Effector CD4-positive, alpha-beta T cell (primary cell): ENCODE data around the gene ANKMY2.
A peak's percentile ranks its signal among the peaks of the same experiment; 100 is the strongest.
"Not testable (repeated sequence)": the region's sequence is repeated elsewhere in the genome, so short reads cannot be mapped to it uniquely, and the experiment has no call there.

Experiments used
- DNase-seq: peaks from one replicate; pipeline ENCODE4 v3.0.0-alpha.2; 2020
- total RNA-seq: gene quantifications from one replicate; lab custom pipeline; 2026; lab: John Stamatoyannopoulos, UW

ANKMY2 gene
- total RNA-seq = 9.6 reads per million, percentile 31 among the genes with 10 or more reads in this experiment

DNA sequence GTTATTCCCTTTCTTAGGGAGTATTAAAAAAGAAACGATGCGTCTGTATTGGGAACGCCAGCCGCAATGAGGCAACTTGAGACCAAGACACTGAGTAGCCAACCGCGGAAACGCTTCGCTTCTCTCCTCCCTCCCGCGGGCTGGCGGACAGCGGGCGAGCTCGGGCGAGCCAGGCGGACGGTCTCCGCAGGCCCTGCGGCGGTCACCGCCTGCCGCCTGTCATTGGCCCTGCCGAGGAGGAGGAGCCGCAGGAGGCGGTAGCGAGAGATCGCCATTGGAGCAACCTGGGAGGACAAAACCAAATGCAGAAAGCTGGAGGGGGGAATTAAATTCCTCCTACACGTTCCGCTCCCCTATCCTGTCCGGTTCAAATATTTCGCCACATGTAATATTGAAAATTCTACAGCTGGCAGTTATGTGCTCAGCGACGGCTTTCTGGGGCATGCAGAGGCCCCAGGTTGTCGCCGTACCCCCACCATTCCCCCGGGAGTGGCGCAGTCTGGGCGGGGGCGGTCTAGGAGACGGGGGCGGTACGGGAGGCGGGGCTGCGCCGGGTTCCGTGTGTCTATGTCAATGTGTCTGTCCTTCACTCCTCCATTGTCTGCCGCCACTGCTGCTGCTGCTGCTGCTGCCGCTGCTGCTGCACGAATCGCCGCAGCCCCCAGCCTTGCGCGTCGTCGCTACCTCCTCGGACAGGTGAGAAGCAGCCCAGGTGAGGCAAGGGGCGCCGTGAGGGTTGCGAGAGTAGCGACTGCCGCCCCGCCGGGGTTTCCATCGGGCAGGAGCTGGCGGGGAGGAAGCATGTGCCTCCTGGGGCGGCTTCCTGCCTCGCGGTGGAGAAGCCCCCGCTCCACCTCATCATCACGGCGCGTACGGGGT is at the start of gene ANKMY2, which contains the start of gene BZW2:
TSS of gene ANKMY2 (minus strand) at position 162 of the 879 bp plus-strand sequence. CDS start 181 bp downstream, outside the sequence.
TSS of gene BZW2 (plus strand) at position 589 of the 879 bp plus-strand sequence. CDS start 19,263 bp downstream, outside the sequence.
- DNase-seq = peak; percentile 90

DNA sequence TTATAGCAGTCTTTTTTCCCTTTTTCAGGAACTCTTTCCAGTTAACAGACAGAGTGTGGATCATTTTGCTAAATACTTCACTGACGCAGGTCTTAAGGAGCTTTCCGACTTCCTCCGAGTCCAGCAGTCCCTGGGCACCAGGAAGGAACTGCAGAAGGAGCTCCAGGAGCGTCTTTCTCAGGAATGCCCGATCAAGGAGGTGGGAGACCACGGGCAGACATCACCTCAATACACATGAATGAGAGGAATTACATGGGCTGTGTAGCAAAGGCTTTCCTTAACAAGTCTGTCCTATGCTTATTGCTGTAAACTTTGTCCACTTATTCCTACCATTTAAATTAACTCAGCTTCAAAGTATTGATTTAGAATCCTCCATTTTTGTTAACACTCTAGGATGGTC is 49.3 kb upstream of the ANKMY2 start:
- no peak for DNase-seq

DNA sequence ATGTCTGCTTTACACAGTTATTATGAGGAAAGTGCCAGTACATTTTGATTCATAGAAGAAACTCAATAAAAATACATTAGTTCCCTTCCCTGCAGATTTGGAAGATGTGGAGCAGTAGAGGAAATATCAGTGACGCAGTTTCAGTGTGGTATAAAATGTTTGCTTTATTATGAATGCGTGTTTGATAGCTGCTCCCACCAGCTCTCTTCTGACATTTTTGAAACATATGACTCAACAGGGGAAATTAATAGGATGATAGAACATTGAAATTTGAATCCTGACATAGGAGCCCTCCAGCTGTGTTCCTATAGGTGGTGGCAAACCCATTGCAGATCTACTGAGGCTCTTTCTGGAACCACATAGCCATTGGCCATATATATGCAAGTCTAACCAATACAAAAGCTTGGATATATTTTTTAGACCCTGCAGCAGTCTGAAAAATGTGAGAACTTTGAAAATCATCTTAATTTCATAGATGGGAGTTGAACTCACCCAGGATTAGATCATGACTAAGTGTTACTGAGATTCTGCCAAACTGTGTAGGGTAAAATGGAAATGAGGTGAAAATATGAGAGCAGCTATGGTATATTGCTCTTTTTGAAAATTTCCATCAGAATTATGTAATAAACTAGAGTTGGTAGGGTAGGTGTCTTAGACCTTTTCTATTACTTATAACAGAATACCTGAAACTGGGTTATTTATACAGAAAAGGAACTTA is 48.2 kb upstream of the ANKMY2 start:
- no peak for DNase-seq

- no peak for DNase-seq
Measured at GRCh38 chr7:16691241-16691640, 45.7 kb upstream of the ANKMY2 start.

DNA sequence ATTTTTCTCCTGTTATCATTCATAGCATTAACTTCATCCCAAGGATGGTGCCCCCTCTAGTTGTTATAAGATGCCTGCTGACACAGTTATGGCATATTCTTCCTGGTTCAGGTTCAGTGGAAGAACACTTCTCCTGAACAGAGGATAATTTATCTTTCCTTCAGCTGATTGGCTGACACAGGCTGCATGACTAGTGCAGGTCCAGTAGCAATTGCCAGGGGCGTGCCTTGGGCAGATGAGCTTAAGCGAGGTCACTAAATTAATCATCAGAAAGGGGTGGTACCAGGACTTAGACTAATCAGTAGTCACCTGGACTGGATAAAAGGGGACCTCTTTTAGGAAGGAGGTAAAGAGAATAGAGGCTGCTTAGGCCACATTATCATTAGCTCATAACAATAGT is 42.7 kb upstream of the ANKMY2 start:
- no peak for DNase-seq

DNA sequence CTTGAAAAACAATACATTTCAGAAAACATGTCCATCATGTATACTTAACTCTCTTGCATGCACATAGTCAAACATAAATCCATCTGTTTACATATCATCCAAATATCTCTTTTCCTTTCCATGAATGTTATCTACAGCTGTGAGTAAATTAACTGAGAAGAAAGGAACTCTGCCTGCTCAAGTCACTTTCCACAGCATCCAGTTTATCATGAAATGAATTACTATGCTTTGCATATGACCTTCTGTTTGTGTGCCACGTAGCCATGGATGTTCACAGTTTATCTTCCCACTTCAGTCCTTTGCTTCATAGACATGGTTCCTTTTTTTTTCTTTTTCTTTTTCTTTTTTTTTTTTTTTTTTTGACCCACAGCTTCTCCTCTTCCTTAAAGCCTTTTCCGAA is 40.0 kb upstream of the ANKMY2 start:
- no peak for DNase-seq

DNA sequence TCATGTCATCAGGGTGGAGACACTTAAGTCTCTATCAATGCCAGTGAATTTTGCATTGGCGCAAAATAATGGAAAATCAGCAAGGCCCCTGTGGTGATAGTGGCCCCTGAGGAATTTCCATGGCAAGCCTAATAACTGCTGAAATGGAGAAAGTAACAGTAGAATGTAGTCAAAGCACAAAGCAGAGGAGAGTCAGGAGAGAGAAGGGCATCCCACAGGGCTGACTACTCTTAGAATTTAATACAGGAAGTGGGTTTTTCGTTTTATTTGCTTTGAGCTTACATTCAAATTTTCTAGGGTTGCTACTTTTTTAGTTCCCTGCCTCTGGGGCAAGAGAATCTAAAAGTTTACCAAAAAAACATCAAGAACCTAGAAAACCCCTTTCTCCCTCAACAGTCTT is 39.4 kb upstream of the ANKMY2 start:
- no peak for DNase-seq

GRCh38 chr7:16678645-16679566 is 33.4 kb upstream of the ANKMY2 start:
- not testable (repeated sequence) for DNase-seq

GRCh38 chr7:16677978-16678494 is 32.5 kb upstream of the ANKMY2 start:
- DNase-seq = no peak

DNA sequence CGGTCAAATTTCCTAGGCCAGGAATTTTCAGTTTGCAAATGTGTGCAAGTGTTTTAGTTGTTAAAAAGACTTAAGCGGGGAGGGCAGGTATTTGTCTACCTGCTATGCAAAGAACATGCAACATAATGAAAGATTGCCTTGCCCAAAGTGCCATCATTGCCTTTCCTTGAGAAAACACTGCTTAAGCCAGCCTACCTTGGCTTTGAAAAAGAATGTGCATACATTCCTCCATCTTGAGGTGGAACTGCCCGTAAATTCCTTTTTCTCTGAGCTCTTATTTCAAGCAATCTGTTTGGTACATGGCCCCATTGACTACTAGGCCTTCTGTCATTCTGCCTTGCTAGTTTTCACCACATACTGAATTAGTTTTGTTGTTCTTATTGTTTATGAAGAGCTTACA is 29.7 kb upstream of the ANKMY2 start:
- DNase-seq = no peak

DNA sequence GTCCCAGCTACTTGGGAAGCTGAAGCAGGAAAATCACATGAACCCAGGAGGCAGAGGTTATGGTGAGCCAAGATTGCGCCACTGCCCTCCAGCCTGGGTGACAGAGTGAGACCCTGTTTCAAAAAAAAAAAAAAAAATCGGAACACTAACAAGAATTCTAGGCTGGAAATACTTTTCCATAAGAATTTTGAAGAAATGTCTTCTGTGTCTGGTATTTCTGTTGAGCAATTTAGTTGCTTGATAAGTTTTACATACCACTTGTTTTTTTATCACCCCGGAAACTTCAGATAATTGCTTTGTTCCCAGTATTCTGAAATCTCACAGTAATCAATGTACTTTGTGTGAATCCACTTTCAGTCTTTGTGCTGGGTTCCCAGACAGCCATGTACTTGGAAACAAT is 26.3 kb upstream of the ANKMY2 start:
- no peak for DNase-seq

GRCh38 chr7:16670731-16671344 is 25.3 kb upstream of the ANKMY2 start:
- no peak for DNase-seq

DNA sequence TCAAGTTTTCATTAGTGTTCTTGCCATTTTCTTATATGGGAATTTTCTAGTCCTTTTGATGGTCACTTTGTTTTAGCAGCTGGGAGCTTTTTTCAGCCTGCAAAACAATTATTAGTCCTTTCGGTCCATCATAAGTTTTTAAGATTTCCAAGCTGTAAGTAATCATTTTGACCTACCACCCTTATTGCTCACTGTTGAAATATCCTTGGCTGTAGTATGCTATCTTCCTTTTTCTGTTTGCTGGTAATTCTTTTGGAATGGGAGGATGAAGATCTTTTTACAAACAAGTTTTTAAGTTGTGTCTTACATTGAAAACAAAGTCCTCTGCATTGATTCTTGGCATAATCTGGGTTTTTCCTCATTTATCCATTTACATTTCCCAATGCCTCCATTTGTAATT is 24.5 kb upstream of the ANKMY2 start:
- DNase-seq = no peak

GRCh38 chr7:16669581-16669980 is 24.0 kb upstream of the ANKMY2 start:
- DNase-seq = no peak

DNA sequence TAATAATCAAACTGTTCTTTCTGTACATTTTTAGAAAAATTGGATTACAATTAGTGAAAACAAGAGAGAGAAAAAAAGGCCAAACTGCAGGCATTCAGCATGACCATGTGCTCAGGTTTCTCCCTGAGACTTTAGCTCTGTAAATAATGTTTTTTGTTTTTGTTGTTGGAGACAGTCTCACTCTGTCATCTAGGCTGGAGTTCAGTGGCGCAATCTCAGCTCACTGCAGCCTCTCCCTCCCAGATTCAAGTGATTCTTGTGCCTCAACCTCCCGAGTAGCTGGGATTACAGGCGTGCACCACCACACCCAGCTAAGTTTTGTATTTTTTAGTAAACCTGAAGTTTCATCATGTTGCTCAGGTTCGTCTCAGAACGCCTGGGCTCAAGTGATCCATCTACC is 23.4 kb upstream of the ANKMY2 start:
- DNase-seq = no peak

GRCh38 chr7:16668049-16668858 is 22.7 kb upstream of the ANKMY2 start:
- no peak for DNase-seq

- no peak for DNase-seq
Measured at GRCh38 chr7:16667355-16667754, 21.8 kb upstream of the ANKMY2 start.

DNA sequence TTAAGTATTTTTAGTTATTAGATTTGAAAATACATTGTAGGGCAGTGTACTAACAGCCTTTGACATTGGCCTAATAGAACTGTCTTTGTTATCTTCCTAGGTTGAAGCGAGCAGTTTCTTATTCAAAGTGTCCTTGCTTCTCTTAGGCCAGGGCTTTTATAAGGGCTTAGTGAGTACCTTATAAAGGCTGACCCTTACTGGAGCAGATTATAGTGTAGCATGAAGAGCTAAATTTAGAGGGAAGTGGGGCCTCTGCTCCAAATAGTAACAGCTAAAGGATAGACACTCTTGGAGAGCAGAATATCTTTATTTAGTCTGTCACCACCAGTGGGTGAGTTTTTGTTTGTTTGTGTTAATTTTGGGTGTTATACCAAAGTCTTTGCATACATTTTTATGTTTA is 16.4 kb upstream of the ANKMY2 start:
- DNase-seq = no peak

GRCh38 chr7:16660702-16661464 is 15.3 kb upstream of the ANKMY2 start:
- no peak for DNase-seq

- DNase-seq = not testable (repeated sequence)
Measured at GRCh38 chr7:16659854-16660497, 14.4 kb upstream of the ANKMY2 start.
